ENCODE measurements around the gene GPR146. TPM values are rescaled to one million over a fixed set of nuclear protein-coding genes. Genes with fewer than 3 reads are reported as not detected.

The GPR146 gene
- 1.2 and 5.0 TPM in 2 replicates for total RNA-seq

DNA sequence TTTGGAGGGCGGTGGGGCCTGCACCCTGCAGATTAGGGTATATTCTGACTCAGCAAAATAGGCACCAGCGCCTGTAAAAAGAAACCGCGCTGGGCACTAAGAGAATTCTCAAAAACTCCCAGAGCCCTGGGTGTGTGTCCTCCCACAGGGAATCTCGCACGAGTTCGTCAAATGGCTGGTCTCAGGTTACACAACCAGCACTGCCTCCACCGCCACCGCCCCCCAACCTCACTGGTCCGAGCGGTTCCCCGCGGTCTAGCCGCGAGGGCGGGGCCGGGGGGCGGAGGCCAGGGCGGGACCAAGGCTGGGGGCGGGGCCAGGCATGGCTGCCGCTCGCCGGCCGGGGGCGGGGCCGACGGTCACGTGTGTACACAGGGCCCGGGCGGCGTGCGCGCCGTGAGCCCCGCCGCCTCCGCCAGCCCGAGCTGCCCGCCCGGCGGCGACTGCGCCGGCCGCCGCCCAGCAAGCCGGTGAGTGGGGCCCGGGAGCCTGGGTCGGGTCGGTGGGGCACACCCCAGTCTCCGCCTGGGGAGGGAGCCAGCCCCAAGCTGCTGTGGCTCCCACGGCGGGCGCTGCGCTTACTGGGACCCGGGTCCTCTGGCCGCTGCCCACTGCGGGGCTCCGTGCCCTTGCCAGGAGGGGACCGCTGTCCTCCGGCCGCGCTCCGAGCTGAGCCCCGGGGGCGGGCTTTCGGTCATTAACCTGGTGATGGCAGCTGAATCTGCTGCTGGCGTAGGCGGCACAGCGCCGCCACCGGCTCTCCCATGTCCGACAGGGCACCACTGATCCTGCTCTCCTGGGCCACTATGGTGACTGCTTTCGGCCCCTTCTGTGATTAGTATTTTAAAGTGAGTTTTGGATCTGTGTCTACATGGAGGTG is at the start of gene GPR146:
TSS of gene GPR146 (plus strand) at position 358 of the 880 bp plus-strand sequence. CDS start 12,970 bp downstream, outside the sequence.

GRCh38 chr7:1087952-1088920 is 43.9 kb downstream of the GPR146 start, which contains the start of gene GPER1:
TSS of gene GPER1 (plus strand) at chr7:1088113. CDS start at chr7:1091729, 3,616 bp downstream.

Other genes with a start within 250 kb of the GPR146 start
- 162 and 259 TPM in 2 replicates for gene SUN1, start 212.1 kb upstream of the GPR146 start, total RNA-seq
- gene GET4, start 168.0 kb upstream of the GPR146 start, total RNA-seq: 27.8 and 28.0 TPM in 2 replicates
- 0.44 and 2.6 TPM in 2 replicates for gene ADAP1, start 89.9 kb upstream of the GPR146 start, total RNA-seq
- gene COX19, start 69.0 kb upstream of the GPR146 start, total RNA-seq: 9.0 and 12.1 TPM in 2 replicates
- gene CYP2W1, start 61.4 kb upstream of the GPR146 start, total RNA-seq: not detected in 2 replicates
- 4.5 and 4.9 TPM in 2 replicates for gene GPER1, start 43.6 kb downstream of the GPR146 start, total RNA-seq
- 10.6 and 13.4 TPM in 2 replicates for gene ZFAND2A, start 115.7 kb downstream of the GPR146 start, total RNA-seq
- gene UNCX, start 188.3 kb downstream of the GPR146 start, total RNA-seq: not detected in 2 replicates